ENCODE data around the gene ZHX3.
A peak's percentile ranks its signal among the peaks of the same experiment; 100 is the strongest.

Gene ZHX3

DNA sequence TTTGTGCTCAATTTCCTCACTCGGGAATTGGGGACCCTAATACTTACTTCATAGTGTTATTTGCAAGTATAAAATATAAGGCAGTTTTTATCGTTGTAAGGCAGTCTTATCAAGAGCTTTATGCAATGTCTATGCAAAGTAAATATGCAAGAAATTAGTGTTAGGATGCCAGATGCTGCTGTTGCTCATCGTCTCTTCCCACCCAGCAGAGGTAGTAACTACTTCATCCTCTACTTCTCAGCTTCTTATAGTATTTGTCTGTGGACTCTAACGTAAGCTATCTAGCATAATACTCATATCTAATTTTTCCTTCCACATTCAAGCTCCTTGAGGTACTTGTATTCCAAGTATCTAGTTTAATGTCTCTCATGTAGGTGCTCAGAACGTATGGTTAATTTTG, 168.6 kb downstream of the ZHX3 start:
- Histone ChIP-seq H3K9me3 (ENCODE audit: control insufficient read depth, low read length) (no peaks in the 10 kb centered on the region), H3K4me1 (ENCODE audit: control insufficient read depth, insufficient read depth, low read length) (peaks cover 17% of the 10 kb centered on the region), H3K27me3 (replicated peaks; ENCODE audit: control insufficient read depth, insufficient read depth, low read length) (no peaks in the 10 kb centered on the region), H3K9ac (ENCODE audit: low read length) (no peak overlapping the region), H3K4me3 (ENCODE audit: low read length) (no peak overlapping the region), H3K36me3 (ENCODE audit: control insufficient read depth, insufficient read depth, low read length, severe bottlenecking) (peaks cover 3% of the 10 kb centered on the region)
- DNase-seq (ENCODE audit: low read depth): no peak

DNA sequence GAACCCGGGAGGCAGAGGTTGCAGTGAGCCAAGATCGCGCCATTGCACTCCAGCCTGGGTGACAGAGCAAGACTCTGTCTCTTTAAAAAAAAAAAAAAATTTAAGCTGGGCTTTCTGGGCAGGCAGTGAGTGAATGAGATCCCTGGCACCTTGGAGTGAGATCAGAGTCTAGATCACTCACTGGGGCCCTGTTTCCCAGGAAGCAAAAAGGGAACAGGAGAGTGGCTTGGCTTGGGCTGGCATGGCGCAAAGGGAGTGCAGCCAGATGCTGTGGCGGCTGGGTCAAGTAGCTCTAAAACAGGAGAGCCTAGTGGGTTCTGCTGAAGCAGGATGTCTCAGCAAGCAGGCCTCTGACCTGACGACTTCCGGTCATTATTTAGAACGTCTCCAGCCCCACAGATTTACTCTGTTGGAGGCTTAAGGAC, 169.8 kb downstream of the ZHX3 start:
- Histone ChIP-seq H3K9me3 (ENCODE audit: control insufficient read depth, low read length) (no peaks in the 10 kb centered on the region), H3K4me3 (ENCODE audit: low read length) (no peak overlapping the region), H3K36me3 (ENCODE audit: control insufficient read depth, insufficient read depth, low read length, severe bottlenecking) (peaks cover 3% of the 10 kb centered on the region)

DNA sequence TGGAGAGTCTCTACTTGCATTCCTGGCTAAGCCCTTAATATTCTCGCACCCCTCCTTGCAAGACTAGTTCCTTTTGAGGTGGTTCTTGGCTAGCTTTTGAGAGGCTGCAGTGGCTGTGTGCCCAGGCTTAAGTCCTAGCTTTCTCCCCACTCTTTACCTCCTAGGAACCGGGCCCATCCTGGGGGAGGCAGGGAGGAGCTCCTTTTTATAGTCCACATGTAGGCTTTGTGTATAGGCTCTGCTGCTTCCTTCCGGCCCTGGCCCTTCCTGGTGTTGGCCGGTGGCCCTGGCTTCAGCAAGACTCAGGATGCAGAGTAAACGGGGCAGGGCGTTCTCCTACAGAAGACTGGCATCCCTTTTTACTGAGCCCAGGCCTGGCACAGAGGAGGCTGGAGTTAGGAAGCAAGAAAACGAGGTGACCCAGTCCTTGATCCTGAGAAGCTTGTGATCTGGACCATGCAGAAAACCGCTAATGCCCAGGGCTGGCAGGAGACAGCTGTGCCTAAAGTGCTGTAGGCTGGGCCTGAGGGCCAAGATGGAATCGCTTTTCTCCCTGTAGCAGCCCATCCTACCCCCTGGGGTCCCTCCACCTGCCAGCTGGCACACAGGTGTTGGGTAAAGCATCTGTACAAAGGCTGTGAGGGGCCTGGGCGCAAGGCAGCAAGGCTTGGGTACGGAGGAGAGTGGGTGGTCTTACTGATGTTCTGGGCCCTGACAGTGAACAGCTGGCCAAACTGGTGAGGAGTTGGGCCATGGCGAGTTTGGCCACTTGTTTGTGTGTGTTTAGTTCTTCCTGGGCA, 171.5 kb downstream of the ZHX3 start:
- Histone ChIP-seq H3K27me3 (replicated peaks; ENCODE audit: control insufficient read depth, insufficient read depth, low read length) (no peaks in the 10 kb centered on the region), H3K4me3 (ENCODE audit: low read length) (no peak overlapping the region), H3K9ac (ENCODE audit: low read length) (no peak overlapping the region), H3K36me3 (ENCODE audit: control insufficient read depth, insufficient read depth, low read length, severe bottlenecking) (peaks cover 3% of the 10 kb centered on the region), H3K4me1 (ENCODE audit: control insufficient read depth, insufficient read depth, low read length) (peaks cover 19% of the 10 kb centered on the region), H3K9me3 (ENCODE audit: control insufficient read depth, low read length) (no peaks in the 10 kb centered on the region)
- DNase-seq (ENCODE audit: low read depth): no peak

More for the DNA sequence above, 169.8 kb downstream of the ZHX3 start:
- Histone ChIP-seq H3K27me3 (replicated peaks; ENCODE audit: control insufficient read depth, insufficient read depth, low read length) (no peaks in the 10 kb centered on the region), H3K4me1 (ENCODE audit: control insufficient read depth, insufficient read depth, low read length) (peaks cover 17% of the 10 kb centered on the region), H3K9ac (ENCODE audit: low read length) (no peak overlapping the region)
- DNase-seq (ENCODE audit: low read depth): no peak

DNA sequence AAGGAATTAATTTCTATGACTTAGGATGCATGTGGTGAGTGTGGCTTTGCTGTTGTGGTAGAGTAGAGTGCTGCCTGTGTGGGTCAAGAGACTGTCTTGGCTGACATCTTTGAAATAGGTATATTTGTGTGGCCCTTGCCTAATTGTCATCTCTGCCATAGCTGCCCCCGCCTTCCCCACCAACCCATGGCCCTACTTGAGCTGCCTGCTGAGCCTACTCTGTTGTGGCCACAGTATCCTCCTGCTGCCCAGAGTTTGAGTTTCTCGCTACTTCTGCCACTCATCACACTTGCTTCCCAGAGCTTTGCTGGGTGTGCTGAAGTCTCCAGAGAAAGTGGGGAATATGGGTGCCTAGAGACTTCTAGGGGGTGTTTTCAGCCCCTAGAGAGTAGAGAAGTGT, 172.2 kb downstream of the ZHX3 start:
- H3K9ac ChIP-seq (ENCODE audit: low read length): no peak overlapping the region
- no peak overlapping the region for H3K4me3 ChIP-seq (ENCODE audit: low read length)
- peaks cover 3% of the 10 kb centered on the region for H3K36me3 ChIP-seq (ENCODE audit: control insufficient read depth, insufficient read depth, low read length, severe bottlenecking)
- H3K27me3 ChIP-seq (replicated peaks; ENCODE audit: control insufficient read depth, insufficient read depth, low read length): no peaks in the 10 kb centered on the region
- H3K4me1 ChIP-seq (ENCODE audit: control insufficient read depth, insufficient read depth, low read length): peaks cover 26% of the 10 kb centered on the region
- no peak for DNase-seq (ENCODE audit: low read depth)
- H3K9me3 ChIP-seq (ENCODE audit: control insufficient read depth, low read length): no peaks in the 10 kb centered on the region

DNA sequence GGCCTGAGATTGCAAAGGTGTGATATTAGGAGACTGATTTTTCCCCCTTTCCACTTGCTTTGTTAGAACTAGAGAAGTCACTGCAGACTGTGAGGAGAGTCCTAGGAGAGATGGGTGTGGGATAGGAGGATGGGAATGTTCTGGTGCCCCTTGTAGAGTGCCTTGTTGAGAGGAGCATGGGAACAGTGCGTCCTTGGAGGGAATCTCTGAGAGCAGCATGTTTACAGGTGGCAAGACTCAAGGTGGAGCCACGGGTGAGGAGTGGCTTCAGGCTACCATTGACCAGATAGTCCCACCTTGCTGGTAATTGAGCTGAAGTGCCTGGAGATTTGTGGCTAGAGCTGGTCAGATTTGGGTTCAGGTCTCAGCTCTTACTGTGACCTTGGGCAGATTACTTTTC, 174.2 kb downstream of the ZHX3 start:
- peaks cover 39% of the 10 kb centered on the region for H3K4me1 ChIP-seq (ENCODE audit: control insufficient read depth, insufficient read depth, low read length)
- DNase-seq (ENCODE audit: low read depth): no peak
- no peak overlapping the region for H3K4me3 ChIP-seq (ENCODE audit: low read length)
- H3K36me3 ChIP-seq (ENCODE audit: control insufficient read depth, insufficient read depth, low read length, severe bottlenecking): peaks cover 3% of the 10 kb centered on the region
- no peaks in the 10 kb centered on the region for H3K9me3 ChIP-seq (ENCODE audit: control insufficient read depth, low read length)
- H3K9ac ChIP-seq (ENCODE audit: low read length): no peak overlapping the region
- H3K27me3 ChIP-seq (replicated peaks; ENCODE audit: control insufficient read depth, insufficient read depth, low read length): no peaks in the 10 kb centered on the region

DNA sequence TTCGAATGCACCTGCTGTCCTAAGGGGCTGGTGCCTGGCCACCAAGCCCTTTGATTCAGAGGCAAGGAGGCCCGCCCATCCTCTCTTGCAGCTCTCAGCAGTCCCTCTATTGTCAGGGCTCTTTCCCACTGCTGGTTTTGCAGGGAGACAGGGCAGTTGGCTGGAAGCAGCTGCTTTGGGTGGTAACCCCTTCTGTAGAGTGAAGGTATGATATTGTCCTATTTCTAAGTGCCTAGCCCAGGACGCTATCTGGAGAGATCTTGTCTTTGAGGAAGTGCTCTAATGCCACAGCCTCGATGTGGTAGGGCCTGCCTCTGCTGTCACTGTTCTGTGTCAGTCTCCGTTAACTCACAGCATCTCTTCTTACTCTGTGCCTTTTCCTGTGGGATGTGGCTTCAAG, 174.6 kb downstream of the ZHX3 start:
- DNase-seq (ENCODE audit: low read depth): no peak
- peaks cover 3% of the 10 kb centered on the region for H3K36me3 ChIP-seq (ENCODE audit: control insufficient read depth, insufficient read depth, low read length, severe bottlenecking)
- H3K4me1 ChIP-seq (ENCODE audit: control insufficient read depth, insufficient read depth, low read length): peaks cover 39% of the 10 kb centered on the region
- H3K9ac ChIP-seq (ENCODE audit: low read length): no peak overlapping the region
- H3K27me3 ChIP-seq (replicated peaks; ENCODE audit: control insufficient read depth, insufficient read depth, low read length): no peaks in the 10 kb centered on the region
- no peaks in the 10 kb centered on the region for H3K9me3 ChIP-seq (ENCODE audit: control insufficient read depth, low read length)
- H3K4me3 ChIP-seq (ENCODE audit: low read length): no peak overlapping the region

DNA sequence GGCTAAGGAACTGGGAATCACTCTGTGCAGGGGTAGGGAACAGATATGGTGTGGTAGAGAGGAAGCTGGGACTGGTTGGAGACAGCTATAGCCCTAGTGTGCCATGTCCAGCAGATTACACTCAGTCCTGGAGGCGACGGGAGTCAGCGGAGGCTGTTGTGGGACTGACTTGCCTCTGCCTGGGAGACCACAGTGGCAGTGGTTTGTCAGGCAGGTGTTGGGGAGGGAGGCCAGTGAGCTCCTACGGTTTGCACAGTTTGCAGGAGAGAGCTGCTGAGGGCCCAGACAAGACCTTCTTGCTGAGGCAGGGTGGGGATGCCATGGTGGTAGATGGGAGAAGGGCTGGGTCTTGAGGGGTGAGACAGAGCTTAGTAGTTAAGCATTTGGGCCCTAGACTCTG, 175.3 kb downstream of the ZHX3 start:
- Histone ChIP-seq H3K36me3 (ENCODE audit: control insufficient read depth, insufficient read depth, low read length, severe bottlenecking) (peaks cover 3% of the 10 kb centered on the region), H3K27me3 (replicated peaks; ENCODE audit: control insufficient read depth, insufficient read depth, low read length) (no peaks in the 10 kb centered on the region), H3K4me1 (ENCODE audit: control insufficient read depth, insufficient read depth, low read length) (peaks cover 39% of the 10 kb centered on the region), H3K9me3 (ENCODE audit: control insufficient read depth, low read length) (no peaks in the 10 kb centered on the region), H3K4me3 (ENCODE audit: low read length) (no peak overlapping the region), H3K9ac (ENCODE audit: low read length) (no peak overlapping the region)
- DNase-seq (ENCODE audit: low read depth): no peak

DNA sequence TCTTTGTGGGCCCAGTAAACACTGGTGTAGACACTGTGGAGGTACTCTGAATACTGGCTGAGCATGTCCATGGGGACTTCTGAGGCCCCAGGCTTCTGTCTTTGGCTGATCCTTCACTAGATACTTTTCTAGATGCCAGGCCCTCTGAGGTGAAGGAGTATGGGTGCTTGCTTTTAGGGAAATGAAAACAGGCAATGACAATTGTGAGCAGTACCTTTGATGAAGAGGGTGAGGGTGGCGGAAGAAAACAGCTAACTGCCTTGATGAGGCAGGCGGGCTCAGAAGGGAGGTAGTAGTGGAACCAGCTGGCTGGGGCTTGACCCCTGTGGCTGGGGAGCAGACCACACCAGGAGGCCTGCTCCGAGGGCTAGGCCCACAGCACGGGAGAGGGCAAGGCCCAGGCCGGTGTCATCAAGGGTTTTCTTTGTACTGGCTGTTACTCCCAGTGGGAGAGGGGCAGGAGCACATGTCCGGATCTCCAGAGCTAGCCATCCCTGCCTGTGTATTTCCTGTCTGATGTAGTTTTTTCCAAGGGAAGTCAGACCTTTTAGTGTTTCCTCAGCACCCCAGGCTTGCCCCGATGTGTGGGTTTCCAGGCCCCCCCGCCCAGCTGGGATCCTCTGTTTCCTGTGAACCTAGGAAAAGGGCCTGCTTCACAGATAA, 176.2 kb downstream of the ZHX3 start:
- Histone ChIP-seq H3K9ac (ENCODE audit: low read length) (no peak overlapping the region), H3K4me3 (ENCODE audit: low read length) (no peak overlapping the region), H3K27me3 (replicated peaks; ENCODE audit: control insufficient read depth, insufficient read depth, low read length) (no peaks in the 10 kb centered on the region), H3K36me3 (ENCODE audit: control insufficient read depth, insufficient read depth, low read length, severe bottlenecking) (peaks cover 3% of the 10 kb centered on the region), H3K4me1 (ENCODE audit: control insufficient read depth, insufficient read depth, low read length) (peaks cover 38% of the 10 kb centered on the region), H3K9me3 (ENCODE audit: control insufficient read depth, low read length) (no peaks in the 10 kb centered on the region)
- peak; percentile 19 for DNase-seq (ENCODE audit: low read depth)

DNA sequence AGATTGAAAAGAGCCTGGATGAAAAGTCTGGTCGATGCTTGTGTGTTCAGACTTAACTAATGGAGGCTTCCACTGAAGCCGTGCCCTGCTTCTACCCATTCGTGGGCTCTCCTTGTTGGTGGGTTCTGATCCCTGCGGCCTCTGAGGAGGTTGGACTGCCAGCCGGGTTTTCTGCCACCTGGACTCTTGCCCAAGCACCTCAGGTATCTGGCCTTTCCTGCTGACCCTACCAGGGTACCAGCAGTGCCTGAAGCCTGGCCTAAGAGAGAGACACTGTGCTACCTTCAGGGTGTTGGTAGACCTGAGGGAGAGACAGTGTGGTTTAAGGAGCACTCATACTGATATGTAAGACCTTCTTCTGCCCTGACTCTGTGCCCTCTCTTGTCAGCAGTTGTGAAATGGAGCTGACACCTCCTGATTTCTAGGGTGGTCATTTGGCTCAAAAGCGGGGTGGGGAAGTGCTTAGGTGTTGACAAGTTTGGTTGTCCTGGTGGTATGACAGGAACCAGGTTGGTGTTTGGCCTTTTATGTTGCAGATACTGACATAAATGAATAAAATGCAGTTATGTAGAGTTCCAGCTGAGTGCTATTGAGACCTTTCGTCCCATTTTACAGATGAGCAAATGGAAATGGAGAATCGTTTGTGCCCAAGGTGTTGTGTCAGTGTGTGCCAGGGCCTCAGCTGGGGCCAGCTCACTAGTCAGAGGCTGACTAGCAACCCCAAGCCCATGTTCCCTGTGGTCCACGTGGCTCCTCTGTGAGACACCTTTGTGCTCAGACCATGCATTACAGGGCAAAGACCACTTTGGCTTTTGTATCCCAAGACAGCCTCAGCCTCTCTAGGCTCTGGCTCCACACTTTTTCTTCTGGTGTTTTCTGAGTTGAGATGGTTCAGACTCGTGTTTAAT, 177.1 kb downstream of the ZHX3 start:
- peaks cover 30% of the 10 kb centered on the region for H3K4me1 ChIP-seq (ENCODE audit: control insufficient read depth, insufficient read depth, low read length)
- no peaks in the 10 kb centered on the region for H3K9me3 ChIP-seq (ENCODE audit: control insufficient read depth, low read length)
- H3K4me3 ChIP-seq (ENCODE audit: low read length): no peak overlapping the region
- no peak overlapping the region for H3K9ac ChIP-seq (ENCODE audit: low read length)
- peaks cover 3% of the 10 kb centered on the region for H3K36me3 ChIP-seq (ENCODE audit: control insufficient read depth, insufficient read depth, low read length, severe bottlenecking)
- H3K27me3 ChIP-seq (replicated peaks; ENCODE audit: control insufficient read depth, insufficient read depth, low read length): no peaks in the 10 kb centered on the region
- no peak for DNase-seq (ENCODE audit: low read depth)

DNA sequence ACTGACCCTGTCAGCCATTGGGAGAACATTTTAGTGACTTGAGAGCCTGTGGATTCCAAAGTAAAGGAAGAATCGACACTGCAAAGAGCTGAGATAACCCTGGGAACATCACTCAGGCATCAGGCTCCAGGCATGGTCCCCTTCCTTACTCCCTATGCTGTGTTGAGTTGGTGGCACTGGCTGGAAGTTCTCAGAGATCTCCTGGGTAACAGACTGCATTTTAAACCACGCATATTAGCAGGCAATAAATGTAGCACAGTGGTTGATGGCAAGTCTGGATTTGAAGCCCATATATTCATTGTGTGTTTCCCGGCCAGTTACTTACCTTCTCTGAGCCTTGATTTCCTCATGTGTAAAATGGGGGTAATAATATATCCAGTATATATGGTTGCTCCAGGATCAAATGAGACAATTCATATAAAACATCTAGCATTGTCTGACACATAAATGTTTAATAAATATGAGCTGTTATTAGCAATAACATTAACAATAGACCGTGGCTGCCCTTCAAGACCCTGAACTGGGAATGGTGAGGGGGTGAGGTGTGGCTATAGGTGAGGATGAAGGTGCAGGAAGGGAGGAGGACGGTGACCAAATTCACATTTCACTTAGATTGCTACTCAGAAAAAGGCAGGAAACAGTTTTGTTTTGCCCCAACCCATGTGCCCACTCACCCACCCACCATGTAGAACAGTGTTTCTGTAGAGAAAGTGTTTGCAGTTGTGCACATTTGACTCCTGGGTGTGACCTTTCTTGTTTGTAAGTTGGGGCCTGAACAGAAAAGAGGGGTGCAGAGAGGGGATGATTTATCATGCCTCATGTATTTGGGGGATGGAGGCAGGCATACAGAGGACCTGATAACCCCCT, 178.1 kb downstream of the ZHX3 start:
- Histone ChIP-seq H3K36me3 (ENCODE audit: control insufficient read depth, insufficient read depth, low read length, severe bottlenecking) (peaks cover 2% of the 10 kb centered on the region), H3K4me3 (ENCODE audit: low read length) (peak overlapping the region; percentile 88), H3K9ac (ENCODE audit: low read length) (peak overlapping the region; percentile 91), H3K9me3 (ENCODE audit: control insufficient read depth, low read length) (no peaks in the 10 kb centered on the region), H3K4me1 (ENCODE audit: control insufficient read depth, insufficient read depth, low read length) (peaks cover 26% of the 10 kb centered on the region), H3K27me3 (replicated peaks; ENCODE audit: control insufficient read depth, insufficient read depth, low read length) (no peaks in the 10 kb centered on the region)
- DNase-seq (ENCODE audit: low read depth): peak; percentile 14

Measured in adipocyte (in vitro differentiated cells).